ENCODE results near the gene LINC00237. TPM values are rescaled to one million over a fixed set of nuclear protein-coding genes. Genes with fewer than 3 reads are reported as not detected.

LINC00237 gene
- polyA plus RNA-seq, 4 donors: not detected

DNA sequence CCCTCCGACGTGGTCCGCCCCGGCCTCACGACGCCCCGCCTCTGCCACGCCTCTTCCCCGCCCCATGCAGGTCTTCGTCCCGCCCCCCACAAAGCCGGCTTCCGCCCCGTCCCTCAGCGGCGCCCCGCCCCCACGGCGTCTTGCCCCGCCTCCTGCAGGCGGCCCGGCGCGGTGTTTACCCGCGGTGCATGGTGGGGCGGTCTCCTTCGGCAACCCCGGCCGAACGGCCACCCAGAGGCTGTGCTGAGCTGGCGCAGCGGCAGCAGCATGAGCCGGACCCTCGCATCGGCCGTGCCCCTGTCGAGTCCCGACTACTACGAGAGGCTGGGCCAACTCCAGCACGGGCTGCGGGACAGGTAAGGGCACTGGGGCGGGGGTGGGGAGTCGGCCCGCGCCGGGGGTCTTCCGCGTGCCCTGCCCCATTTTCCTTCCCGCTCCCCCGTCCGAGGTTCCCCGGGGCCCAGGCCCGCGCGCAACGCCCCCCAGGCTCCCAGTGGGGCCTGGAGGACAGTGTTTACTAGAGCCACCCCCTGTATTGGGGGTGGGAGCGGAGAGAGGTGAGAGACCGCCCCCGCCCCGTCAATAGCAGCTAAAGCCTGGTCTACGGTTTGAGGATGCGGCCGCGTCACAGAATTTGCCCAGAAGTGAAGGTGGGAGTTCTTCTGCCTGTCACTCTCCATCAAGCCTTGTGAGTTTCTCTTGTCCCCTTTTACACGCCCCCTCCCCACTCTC lies 19.9 kb upstream of the LINC00237 start, which contains the start of gene KIZ:
Gene KIZ, plus strand, starts transcription at position 234 of the 732 bp plus-strand sequence. Its CDS starts 34 bp downstream, at position 268.
- peak; percentile 85 to 90 (median 88) for DNase-seq (ENCODE audit: low read depth in 4 of 4, low spot score in 3 of 4)

DNA sequence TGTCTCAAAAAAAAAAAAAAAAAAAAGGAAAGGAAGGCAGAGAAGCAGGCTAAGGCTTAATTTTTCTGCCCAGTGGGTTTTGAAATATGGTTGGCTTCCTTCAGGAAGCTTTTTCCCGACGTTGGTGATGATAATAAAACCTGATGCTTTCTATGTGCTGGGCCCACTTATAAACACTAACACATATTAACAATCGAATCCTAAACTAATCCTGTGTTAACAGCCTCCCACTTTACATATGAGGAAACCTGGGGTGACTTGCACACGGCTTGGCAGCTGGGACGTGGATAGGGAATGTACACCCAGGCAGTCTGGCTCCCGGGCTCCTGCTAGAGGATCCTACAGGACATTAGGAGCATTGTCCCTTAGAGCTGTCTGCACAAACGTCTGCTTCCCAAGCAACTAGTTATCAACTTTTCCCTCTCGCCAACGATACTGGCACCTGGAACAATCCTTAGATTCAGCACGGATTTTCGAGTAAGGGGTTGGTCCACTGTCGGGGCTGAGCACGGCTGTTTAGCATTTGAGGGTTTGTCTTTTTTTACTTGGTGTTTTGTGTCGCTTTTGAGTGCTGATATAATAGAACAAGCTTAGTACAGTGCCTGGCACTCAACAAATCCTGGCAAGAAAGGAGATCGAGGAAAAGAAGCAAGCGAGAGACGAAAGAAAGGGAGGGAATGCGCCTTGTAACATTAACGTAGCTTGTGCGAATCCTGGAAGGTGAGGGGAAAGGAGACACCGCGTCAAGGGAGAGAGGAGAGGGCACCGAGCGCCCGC lies 19.1 kb upstream of the LINC00237 start:
- DNase-seq (ENCODE audit: low read depth in 4 of 4, low spot score in 3 of 4): peak in 1 of 4 donors; percentile 71

DNA sequence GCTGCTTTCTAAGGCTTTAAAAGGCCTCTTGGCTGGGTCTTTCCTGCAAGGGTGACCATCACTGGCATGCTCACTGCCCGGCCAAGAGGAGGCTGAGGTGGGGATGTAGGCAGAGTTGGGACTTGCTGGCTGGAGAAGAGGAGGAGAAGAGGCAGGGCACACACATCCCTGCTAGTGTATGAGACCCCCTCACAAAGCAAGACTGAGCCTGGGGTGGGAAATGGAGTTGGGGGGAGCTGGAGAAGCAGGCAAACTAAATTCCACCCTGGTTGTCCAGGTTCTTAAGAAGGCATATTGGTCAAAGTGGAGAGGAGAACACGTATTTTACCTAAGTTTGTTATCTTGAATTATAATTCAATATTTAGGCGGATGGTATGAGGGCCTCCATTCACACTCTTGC lies 18.0 kb upstream of the LINC00237 start:
- no peak for DNase-seq (ENCODE audit: low read depth in 4 of 4, low spot score in 3 of 4)

DNA sequence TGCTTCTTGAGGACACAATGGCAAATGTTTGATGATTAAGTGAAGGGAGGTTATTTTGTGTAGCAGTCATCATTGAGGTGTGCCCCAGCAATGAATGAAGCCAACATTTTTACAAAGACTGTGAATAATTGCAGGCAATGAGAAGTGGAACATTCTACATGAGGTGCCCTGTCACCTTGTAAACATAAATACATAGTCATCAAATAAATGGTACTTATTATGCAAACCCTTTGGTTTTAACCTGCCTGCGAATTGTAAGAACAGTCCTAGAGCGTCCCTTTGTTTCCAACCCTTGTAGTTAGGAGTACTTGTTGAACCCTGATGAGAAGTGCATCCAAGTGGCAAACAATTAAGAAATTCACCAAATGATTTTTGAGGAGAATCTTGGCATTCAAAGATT lies 12.6 kb upstream of the LINC00237 start:
- no peak for DNase-seq (ENCODE audit: low read depth in 4 of 4, low spot score in 3 of 4)

DNA sequence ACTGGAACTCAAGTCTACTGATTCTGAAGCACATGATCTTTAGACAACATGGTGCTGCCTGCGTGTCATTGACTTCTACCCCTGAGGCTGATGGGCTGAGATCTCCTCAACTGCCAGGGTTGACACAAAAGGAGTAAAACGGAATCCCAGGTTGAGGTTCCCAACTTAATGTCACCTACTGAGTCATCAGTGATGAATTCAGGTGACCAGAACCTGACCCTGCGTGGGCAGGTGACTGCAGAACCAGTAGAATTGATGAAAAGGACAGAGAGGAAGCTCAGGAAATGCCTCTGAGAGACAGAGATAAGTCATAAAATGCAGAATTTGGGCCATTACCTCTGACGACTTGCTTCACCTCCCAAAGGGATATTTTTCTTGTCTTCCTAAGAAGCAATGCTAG lies 12.0 kb upstream of the LINC00237 start:
- DNase-seq (ENCODE audit: low read depth in 4 of 4, low spot score in 3 of 4): no peak

DNA sequence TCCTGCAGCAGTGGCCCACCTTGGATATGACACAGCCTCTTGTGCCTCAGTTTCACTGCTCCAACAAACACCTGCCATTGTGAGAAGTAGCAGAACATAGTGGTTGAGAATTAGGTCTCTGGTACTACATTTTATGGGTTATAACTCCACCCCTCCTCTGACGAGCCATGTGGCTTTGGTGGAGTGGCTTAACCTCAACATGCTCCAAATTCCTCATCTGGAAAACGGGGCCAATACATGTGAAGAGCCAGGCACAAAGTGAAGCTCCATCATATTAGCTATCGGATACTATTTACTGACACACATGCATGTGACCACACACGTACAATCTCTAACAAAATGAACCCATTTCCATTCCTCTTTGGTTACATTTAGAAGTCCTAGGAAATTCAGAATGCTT lies 11.4 kb upstream of the LINC00237 start:
- DNase-seq (ENCODE audit: low read depth in 4 of 4, low spot score in 3 of 4): no peak

DNA sequence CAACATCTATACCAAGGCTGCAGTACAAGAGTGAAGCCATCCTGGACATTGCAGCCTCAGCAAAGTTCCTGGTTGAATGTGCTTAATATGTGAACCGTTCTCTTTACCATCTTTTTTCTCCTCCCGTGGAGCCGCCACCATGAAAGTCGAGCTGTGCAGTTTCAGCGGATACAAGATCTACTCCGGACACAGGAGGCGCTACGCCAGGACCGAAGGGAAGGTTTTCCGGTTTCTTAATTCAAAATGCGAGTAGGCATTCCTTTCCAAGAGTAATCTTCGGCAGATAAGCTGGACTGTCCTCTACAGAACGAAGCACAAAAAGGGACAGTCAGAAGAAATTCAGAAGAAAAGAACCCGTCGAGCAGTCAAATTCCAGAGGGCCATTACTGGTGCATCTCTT lies 8.4 kb upstream of the LINC00237 start:
- DNase-seq (ENCODE audit: low read depth in 4 of 4, low spot score in 3 of 4): no peak

DNA sequence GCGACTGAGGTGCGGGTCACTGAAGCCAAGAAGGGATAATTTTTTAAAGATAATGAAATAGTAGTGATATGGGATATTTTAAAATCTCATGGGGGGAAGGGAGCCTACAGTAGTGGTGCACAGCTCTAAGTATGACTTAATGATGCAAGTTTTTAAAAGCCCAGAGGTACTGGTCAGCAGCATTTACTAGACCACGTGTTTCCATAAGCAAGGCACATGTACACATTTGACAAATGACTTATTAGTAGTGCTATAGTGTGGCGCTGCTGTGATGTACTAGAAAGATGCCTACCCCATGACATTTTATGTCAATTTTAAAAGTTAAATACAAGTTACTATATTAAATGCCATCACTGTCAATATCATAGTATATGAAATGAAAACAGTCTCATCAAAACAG lies 7.5 kb upstream of the LINC00237 start:
- DNase-seq (ENCODE audit: low read depth in 4 of 4, low spot score in 3 of 4): no peak

DNA sequence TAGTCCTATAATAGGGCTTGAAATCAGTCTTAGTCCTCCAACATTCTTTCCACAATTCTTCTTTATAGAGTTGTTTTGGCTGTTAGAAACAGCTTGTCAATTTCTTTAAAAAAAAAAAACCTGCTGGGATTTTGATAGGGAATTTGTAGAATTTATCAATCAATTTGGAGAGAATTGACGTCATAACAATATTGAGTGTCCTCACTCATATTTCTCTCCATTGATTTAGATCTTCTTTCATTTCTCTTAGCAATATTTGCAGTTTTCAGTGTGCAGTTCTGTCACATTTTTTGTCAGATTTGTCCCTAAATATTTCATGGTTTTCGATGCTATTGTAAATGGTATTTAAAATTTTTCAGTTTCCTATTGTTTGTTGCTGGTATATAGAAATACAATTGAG lies 5.3 kb upstream of the LINC00237 start:
- no peak for DNase-seq (ENCODE audit: low read depth in 4 of 4, low spot score in 3 of 4)

DNA sequence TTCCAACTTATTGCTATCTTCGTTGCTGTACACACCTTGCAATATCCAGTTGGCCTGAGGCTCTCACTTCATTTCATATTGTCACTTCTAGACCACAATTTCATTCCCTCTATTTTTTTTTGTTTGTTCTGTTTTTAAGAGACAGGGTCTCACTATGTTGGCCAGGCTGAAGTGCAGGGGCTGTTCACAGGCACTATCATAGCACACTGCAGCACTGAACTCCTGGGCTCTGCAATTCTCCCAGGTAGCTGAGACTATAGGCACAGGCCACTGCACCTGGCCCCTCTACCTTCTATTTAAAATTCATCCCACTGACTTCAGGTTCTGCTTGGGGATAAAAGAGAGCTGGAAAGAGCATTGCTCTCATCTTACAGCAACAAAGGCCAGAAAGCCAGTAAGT lies 4.7 kb upstream of the LINC00237 start:
- no peak for DNase-seq (ENCODE audit: low read depth in 4 of 4, low spot score in 3 of 4)

DNA sequence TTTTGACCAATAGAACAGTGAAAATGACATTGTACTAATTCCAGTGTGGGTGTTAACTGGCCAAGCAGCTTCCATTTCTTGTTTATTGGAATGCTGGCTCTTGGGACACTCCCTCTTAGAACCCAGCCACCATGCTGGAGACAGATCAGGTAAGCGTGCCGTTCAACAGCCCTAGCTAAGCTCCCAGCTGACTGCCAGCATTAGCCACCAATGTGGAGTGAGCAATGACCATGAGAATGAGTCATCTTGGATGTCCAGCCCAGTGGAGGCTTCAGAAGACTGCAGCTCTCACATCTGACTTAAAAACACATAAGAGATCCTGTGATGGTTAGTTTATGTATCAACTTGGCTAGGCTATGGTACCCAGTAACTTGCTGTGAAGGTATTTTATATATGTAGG lies 3.0 kb upstream of the LINC00237 start:
- no peak for DNase-seq (ENCODE audit: low read depth in 4 of 4, low spot score in 3 of 4)

DNA sequence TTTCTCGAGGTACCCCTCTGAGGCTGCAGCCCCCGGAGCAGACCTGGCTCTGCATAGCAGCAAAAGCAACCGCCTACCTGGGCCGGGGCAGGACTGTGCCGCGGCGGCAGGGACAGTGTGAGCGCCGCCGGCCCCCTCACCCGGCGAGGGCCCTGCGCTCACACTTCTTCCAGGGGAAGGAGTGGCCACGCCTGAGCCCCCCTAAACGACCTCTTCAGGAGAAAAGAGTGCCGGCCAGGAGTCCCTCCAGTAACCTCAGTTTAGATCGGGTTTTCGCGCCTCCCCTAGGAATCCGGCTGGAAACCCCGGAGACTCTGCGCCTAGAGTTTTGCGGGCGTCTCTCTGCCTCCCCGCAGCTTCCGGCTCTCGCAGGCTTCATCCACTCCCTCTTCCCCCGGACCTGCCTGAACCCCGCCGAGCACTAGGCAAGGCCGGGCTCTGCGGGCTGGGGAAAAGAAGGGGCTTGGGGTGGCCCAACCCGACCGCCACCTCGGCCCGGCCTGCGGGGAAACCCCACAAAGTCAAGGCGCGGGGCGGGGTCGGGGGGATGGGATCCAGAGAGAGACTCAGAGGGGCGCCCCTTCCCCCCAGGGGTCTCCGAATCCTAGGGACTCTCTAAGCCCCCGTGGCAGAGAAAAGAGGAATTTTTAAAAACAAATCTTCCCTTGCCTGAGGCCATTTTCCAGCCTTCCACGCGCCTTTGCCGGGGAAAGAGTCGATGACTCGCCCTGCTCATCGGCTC lies 558 bp downstream of the LINC00237 start:
- no peak for DNase-seq (ENCODE audit: low read depth in 4 of 4, low spot score in 3 of 4)

DNA sequence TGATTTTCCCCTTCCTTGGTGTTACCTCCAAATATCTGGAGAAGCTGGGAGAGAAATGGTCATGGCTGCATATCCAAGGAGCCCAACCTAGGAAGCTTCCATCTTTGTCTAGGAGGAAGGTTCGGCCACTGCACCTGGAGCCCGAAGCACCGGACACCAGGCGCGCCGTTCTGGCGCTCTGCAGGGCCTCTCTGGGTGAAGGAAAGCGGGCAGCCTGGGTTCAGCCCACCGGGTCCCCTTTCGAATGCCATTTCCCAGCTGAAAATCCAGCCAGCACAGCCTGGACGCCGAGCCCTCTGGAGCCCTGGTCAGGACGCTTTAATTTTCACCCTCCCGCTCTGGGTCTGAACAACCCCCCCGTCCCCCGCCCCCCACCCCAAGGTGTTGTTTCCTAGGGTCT lies 1.2 kb downstream of the LINC00237 start:
- no peak for DNase-seq (ENCODE audit: low read depth in 4 of 4, low spot score in 3 of 4)

DNA sequence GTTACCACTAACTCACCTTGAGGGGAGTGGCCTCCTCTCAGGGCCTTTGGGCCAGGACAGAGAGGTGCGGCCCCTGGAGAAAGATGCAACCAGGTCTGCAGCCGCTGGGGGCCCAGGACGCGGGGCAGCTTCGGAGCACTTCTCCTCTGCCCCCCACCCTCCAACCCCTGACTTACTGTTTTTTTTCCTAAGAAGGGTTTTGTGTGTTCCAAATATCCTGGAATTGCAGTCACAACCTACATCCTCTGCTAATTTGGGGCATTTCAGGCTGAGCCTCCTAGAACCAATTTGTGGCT lies 1.7 kb downstream of the LINC00237 start:
- DNase-seq (ENCODE audit: low read depth in 4 of 4, low spot score in 3 of 4): no peak

DNA sequence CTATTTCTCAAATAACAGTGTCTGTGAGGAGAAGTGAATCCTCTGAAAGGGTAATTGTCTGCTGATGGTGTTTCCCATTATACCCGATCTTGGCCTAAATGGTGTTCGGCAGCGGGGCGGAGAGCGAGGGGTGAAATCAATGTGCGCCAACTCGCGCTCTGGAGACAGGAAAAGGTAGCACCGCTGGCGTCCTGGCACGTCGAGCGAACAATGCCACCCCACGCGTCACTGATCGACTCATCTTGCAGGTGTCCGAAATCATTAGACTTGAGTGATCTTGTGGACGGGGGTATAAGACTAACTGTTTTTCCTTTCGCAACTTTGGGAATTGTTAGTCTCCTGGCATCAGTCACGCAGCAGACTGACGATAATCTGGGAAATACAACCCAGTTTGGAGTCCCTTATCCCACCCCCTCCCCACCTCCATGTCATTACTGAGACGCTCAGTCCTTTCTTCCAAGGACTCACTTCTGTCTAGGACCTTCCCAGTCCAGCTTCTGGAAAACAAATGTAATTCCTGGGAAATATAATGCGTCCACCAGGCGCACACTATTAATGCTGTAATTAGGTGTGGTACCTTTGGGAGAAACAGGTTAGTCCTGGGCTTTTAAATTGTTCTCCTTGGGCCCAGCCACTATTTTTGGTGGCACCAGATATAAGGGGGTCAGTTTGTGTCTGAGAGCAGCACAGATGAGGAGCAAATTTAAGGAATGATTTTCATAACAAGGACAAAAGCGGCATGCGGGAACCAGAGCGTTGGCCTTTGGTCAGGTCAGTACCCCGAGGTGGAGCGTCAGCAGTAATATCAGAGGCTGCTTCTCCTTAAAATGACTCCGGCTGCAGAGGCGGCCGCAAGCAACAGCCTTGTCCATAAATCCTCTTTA lies 2.3 kb downstream of the LINC00237 start:
- no peak for DNase-seq (ENCODE audit: low read depth in 4 of 4, low spot score in 3 of 4)

DNA sequence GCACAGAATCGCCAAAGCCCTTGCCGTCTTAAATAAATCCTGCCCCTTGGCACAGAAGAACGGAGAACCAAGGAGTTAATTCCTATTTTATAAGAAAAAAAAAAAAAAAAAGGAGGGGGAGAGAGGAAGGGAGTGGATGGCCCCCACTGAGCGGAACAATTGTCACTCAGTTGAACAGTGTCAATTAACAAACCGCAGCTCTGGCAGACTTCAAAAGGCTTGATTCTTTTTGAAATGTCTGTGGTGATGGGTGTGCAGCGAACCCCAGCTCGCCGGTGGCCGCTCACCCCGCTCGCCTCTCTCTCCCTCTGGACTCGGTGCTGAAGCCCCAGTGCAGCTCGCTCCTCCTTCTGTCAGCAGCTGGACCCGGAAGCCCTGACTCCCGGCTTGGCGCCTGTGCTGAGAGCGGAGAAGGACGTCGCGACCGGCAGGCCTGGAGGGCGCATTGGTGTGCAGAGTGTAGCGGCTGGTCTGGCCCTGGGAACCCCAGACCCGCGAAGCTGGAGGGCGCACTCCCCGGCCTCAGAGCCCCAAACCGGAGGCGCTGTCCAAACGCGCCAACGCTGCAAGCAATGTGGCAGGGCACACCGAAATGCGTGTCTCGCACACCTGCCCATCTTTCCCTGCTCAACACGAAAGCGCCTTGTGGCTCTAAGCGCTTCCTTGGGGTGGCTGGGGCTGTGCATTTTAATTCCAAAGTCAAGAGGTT lies 3.4 kb downstream of the LINC00237 start:
- no peak for DNase-seq (ENCODE audit: low read depth in 4 of 4, low spot score in 3 of 4)

DNA sequence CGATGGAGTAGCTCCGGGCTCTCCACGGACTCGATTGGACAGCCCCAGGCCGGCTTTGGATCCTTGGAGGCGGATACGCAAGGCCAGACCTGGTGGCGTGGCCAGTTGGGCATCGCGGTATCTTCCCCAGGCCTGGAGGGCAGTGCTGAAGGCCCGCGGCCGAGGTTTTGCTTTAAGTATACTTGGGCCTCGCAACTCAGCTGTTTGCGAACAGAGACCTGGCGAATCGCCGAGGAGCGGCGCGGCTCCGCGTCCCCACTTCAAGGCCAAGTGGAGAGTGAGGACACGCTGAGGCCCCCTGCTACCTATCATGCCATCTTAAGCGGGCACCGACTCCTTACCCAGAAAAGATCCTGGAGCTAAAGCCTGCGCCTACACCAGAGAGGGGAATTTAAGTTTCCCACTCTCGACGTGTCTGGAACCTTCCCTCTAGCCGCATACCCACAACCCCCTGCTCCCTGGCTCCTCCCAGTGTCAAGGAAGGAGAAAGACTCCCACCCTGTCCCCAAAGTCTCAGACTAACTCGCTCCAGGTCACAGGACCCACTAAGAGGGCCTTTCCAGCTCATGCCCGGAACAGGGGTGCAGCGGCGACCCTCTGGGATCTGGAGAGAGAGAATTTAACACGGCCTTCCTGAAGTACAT lies 4.1 kb downstream of the LINC00237 start:
- no peak for DNase-seq (ENCODE audit: low read depth in 4 of 4, low spot score in 3 of 4)

DNA sequence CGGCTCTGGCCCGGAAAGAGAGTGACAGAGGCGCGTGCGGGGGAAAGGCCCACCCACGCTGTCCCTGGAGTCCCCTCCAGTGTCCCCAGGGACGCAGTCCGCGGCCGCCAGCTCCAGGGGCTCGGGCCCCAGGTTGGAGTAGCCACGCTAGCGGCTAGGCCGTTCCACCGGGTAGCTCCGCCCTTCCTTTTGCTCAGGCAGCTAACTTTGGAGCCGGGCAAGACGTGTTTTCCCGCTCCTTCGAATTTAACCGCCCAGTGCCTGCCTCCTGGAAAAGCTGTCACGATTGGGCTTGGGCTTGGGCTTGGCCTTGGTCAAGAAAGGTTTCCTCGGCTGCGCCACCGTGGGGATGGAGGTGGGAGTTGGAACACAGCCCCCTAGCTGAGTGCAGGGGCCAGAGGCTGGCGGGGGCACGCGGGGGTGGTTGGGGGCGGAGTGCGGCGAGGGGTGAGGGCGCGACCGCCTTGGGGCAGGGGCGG lies 4.7 kb downstream of the LINC00237 start:
- DNase-seq (ENCODE audit: low read depth in 4 of 4, low spot score in 3 of 4): no peak
